ENCODE measurements around the gene CTIF.

CTIF gene

DNA sequence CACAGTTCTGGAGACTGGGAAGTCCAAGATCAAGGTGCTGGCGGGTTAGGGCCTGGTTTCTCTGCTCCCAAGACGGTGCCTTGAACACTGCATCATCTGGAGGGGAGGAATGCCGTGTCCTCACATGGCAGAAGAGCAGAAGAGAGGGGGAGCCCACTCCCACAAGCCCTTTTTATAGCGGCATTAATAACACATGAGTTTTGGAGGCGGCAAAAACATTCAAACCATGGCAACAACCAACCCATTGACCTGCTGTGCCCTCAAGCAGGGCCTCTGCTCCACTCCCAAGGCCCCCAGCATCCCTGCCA is 349.9 kb downstream of the CTIF start:
- TF ChIP-seq, protein P1, sequence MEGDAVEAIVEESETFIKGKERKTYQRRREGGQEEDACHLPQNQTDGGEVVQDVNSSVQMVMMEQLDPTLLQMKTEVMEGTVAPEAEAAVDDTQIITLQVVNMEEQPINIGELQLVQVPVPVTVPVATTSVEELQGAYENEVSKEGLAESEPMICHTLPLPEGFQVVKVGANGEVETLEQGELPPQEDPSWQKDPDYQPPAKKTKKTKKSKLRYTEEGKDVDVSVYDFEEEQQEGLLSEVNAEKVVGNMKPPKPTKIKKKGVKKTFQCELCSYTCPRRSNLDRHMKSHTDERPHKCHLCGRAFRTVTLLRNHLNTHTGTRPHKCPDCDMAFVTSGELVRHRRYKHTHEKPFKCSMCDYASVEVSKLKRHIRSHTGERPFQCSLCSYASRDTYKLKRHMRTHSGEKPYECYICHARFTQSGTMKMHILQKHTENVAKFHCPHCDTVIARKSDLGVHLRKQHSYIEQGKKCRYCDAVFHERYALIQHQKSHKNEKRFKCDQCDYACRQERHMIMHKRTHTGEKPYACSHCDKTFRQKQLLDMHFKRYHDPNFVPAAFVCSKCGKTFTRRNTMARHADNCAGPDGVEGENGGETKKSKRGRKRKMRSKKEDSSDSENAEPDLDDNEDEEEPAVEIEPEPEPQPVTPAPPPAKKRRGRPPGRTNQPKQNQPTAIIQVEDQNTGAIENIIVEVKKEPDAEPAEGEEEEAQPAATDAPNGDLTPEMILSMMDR (IDR thresholded peaks at IDR 0.05; ENCODE audit: low read depth, low read length, missing control alignments) = no peak
- H3K4me3 ChIP-seq (replicated peaks; ENCODE audit: low read depth, low read length) = no peak overlapping the region
- DNase-seq (ENCODE audit: extremely low read depth, low read depth) = no peak

DNA sequence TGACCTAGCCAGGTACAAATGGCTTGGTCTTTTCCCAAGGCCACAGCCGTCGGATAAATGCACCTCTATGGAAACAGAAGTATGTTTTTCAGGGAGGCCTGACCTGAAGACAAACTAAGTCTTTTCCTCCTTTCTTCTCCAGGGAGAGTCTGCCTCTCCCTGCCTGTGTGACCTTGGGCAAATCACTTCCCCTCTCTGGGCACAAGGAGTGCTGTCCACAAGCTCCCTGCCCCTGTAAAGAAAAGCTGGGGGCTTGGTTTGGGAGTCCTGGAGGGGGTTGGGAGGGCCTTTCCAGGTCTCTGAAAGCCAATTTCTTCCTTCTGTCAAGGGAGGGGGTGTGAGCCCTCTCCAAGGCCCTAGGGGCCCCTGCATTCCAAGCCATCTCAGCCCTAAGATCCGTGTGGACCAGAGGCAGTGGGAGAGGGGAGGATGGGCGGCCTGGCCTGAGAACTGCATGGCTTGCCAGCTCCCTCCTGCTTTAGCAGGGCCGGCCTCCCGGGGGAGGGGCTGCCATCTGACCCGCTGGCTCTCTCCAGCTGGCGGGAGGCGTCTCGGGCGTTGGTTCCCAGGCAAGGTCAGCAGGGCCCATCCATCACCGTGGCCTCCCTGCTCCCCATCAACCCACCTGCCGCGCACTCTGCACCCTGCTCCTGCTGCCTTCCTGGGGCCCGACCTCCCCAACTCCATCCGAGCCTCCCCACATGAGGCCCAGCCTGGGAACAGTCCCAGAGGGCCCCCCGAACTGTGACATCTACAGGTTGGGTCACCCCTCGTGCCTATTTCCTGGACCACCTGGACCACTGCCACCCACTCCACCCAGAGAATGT is 350.5 kb downstream of the CTIF start:
- DNase-seq (ENCODE audit: extremely low read depth, low read depth) = no peak
- no peak overlapping the region for H3K4me3 ChIP-seq (replicated peaks; ENCODE audit: low read depth, low read length)
- TF ChIP-seq, protein P1 (IDR thresholded peaks at IDR 0.05; ENCODE audit: low read depth, low read length, missing control alignments) = no peak

DNA sequence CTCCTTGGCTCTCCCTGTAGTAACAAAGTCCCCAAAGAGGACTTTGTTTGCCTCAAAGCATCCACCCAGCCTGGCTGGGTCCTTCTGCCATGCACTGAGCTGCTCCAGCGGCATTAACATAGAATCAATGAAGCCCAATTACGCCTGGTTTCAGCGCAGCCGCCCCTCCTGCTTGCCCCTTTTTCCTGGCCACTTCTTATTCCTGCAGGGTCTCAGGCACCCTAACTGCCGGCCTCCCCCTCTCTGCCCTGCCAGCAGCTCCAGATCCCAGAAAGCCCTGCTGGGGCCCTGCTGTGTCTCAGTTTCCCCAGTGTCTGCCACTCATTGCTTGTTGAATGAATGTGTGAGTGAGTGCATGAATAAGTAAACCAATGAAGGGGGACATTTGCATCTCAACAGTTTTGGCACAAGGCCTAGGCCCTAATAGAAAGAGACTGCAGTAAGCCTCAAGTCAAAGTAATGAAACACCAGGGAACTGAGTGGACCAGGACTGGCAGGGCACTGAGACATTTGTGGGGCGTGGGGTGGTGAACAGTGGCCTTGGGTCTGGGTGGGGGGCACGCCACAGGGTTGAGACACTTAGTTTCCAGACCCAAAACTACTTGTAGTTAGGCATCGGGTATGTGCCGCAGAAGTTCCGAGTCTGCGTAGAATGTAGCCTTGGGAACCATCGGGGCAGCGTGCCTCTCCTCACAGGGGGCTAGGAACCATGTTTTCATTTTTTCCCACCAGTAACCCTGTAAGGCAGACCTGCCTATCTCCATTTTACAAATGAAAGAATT is 351.3 kb downstream of the CTIF start:
- TF ChIP-seq, protein P1 (IDR thresholded peaks at IDR 0.05; ENCODE audit: low read depth, low read length, missing control alignments) = no peak
- no peak for DNase-seq (ENCODE audit: extremely low read depth, low read depth)
- no peak overlapping the region for H3K4me3 ChIP-seq (replicated peaks; ENCODE audit: low read depth, low read length)

GRCh38 chr18:48891721-48892120 is 352.9 kb downstream of the CTIF start:
- no peak for DNase-seq (ENCODE audit: extremely low read depth, low read depth)
- TF ChIP-seq, protein P1 (IDR thresholded peaks at IDR 0.05; ENCODE audit: low read depth, low read length, missing control alignments) = no peak
- H3K4me3 ChIP-seq (replicated peaks; ENCODE audit: low read depth, low read length) = no peak overlapping the region

DNA sequence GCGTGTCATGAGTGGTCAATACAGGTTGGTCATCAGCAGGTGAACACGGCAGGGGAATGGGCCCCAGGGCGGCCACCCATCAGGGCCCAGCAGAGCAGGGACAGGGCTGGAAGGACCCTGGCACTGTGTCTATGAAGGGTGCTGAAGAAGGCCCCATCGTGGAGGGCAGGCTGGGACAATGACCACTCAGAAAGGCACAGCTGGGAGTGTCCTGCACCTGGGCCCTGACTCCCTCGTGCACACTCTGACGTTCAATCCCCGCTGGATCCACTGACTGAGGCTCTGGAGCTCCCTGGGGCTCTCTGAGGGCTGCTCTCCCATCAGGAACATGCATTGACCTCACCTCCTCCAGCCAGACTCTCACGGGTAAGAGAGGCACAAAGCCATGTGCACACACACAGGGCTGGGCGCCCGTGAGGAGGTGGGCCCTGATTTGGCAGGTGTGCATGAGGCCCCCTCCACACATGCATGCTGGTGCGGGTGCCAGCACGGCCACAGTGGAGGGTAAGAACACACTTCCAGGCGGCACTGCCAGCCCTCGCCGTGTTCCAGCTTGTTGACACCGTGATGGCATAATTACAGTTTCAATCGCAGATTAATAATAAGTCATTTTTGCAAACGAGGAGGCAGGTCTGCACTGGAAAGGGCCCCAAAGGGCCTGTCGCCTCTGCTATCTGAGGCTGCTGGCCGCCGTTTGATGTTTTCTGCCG is 353.5 kb downstream of the CTIF start:
- DNase-seq (ENCODE audit: extremely low read depth, low read depth) = no peak
- TF ChIP-seq, protein P1 (IDR thresholded peaks at IDR 0.05; ENCODE audit: low read depth, low read length, missing control alignments) = no peak
- no peak overlapping the region for H3K4me3 ChIP-seq (replicated peaks; ENCODE audit: low read depth, low read length)

DNA sequence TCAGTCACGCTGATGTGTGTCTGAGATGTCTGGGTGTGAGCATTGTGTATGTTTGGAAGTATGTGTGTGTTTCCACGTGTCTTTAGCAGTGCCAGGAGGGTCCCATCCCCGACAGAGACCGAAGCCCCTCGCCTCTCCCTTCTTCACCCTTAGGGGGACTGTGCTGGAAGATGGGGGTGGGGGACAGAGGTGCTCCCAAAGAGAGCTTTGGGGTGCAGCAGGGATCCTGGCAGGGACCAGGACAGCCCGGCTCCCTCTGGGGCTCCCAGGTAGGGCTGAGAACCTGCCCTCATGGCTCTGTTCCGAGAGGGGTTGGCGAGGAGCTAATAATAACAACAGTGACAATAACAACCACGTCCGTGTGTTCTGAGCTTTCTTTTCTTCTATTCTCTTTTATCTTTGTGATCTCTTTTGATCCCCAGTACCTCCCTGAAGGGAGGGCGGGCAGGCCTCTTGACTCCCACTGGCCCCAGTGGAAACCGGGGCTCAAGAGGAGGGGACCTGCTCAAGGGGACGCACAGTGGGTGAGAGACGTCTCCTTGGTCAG is 354.3 kb downstream of the CTIF start:
- no peak for DNase-seq (ENCODE audit: extremely low read depth, low read depth)
- H3K4me3 ChIP-seq (replicated peaks; ENCODE audit: low read depth, low read length) = no peak overlapping the region
- TF ChIP-seq, protein P1 (IDR thresholded peaks at IDR 0.05; ENCODE audit: low read depth, low read length, missing control alignments) = no peak

Measured in HFF-Myc (cell line).